ENCODE results near the gene PSMC4.
"Not testable (repeated sequence)": the region's sequence is repeated elsewhere in the genome, so short reads cannot be mapped to it uniquely, and the experiment has no call there.

PSMC4 gene

GRCh38 chr19:39942366-39942730 is 28.6 kb upstream of the PSMC4 start:
- no peak for DNase-seq (ENCODE audit: extremely low read depth, low read depth)
- no peak for TF ChIP-seq CTCF (IDR thresholded peaks at IDR 0.05; ENCODE audit: low read depth, low read length)

GRCh38 chr19:39943586-39943985 is 27.4 kb upstream of the PSMC4 start:
- DNase-seq (ENCODE audit: extremely low read depth, low read depth), result no peak
- TF ChIP-seq CTCF (IDR thresholded peaks at IDR 0.05; ENCODE audit: low read depth, low read length), result no peak

GRCh38 chr19:39946532-39946931 is 24.4 kb upstream of the PSMC4 start:
- no peak for TF ChIP-seq CTCF (IDR thresholded peaks at IDR 0.05; ENCODE audit: low read depth, low read length)
- DNase-seq (ENCODE audit: extremely low read depth, low read depth), result no peak

DNA sequence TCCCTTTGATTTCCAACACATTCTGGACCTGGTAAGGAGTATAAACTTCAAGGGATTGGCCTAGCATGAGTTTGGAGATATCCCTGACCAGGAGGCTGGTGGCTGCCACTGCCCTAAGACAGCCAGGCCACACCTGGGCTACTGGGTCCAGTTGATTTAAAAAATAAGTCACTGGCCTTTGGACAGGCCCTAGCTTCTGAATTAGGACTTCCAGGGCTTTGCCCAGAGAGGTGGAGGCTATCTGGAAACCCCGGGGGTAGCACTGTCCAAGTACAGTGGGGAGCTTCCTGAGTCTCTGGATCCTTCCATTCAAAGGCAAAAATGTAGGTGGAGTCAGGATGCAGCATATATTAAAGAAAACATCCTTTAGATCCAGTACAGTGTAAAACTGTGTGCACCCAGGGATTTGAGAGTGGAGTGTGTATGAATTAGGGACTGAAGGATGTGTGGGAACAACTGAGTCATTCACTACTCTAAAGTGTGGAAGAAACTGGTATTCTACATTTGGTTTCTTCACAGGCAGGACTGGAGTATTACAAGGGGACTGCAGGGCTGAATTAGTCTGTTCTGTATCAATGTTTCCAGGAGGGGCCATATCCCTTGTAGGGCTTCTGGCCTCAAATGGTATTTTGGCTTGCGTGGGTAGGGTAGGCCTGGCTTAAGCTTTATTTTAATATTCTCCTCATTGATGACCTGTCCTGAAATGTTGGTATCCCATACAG is 21.8 kb upstream of the PSMC4 start:
- TF ChIP-seq CTCF (IDR thresholded peaks at IDR 0.05; ENCODE audit: low read depth, low read length), result no peak

GRCh38 chr19:39951065-39951650 is 19.8 kb upstream of the PSMC4 start:
- no peak for DNase-seq (ENCODE audit: extremely low read depth, low read depth)
- TF ChIP-seq CTCF (IDR thresholded peaks at IDR 0.05; ENCODE audit: low read depth, low read length), result no peak

More for the DNA sequence above, 21.8 kb upstream of the PSMC4 start:
- no peak for DNase-seq (ENCODE audit: extremely low read depth, low read depth)

DNA sequence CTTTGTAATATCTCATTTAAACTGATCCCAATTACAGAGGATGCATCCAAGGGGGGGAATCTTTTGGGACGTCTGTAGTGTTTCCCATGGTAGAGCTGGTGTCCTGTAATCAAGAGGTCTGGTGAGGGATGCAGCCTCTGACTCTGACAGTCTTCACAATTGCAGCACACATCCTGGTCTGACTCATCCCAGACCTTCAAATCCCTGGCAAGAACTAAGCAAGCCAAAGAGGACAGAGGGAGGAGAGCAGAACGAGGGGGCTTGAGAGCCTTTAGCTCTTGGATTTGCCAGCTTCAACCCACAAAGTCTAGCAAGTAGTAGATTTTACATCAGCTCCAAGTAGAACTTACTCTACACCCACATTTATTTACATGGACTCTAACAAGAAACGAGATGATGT is 19.3 kb upstream of the PSMC4 start:
- DNase-seq (ENCODE audit: extremely low read depth, low read depth), result no peak
- no peak for TF ChIP-seq CTCF (IDR thresholded peaks at IDR 0.05; ENCODE audit: low read depth, low read length)

- no peak for TF ChIP-seq CTCF (IDR thresholded peaks at IDR 0.05; ENCODE audit: low read depth, low read length)
- DNase-seq (ENCODE audit: extremely low read depth, low read depth), result no peak
Observed at GRCh38 chr19:39953915-39954314, 17.1 kb upstream of the PSMC4 start.

GRCh38 chr19:39957886-39958285 is 13.1 kb upstream of the PSMC4 start:
- DNase-seq (ENCODE audit: extremely low read depth, low read depth), result not testable (repeated sequence)

GRCh38 chr19:39958942-39959341 is 12.0 kb upstream of the PSMC4 start:
- not testable (repeated sequence) for DNase-seq (ENCODE audit: extremely low read depth, low read depth)

DNA sequence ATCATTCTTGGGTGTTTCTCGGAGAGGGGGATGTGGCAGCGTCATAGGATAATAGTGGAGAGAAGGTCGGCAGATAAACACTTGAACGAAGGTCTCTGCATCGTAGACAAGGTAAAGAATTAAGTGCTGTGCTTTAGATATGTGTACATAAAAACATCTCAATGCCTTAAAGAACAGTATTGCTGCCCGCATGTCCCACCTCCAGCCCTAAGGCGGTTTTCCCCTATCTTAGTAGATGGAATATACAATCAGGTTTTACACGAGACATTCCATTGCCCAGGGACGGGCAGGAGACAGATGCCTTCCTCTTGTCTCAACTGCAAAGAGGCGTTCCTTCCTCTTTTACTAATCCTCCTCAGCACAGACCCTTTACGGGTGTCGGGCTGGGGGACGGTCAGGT is 11.6 kb upstream of the PSMC4 start:
- DNase-seq (ENCODE audit: extremely low read depth, low read depth), result not testable (repeated sequence)
